Measurements from ENCODE around the gene NECTIN3. TPM values are rescaled to one million over a fixed set of nuclear protein-coding genes. Genes with fewer than 3 reads are reported as not detected.

NECTIN3 gene
- total RNA-seq, 1 donor from 2014 or later: 22.6 TPM

DNA sequence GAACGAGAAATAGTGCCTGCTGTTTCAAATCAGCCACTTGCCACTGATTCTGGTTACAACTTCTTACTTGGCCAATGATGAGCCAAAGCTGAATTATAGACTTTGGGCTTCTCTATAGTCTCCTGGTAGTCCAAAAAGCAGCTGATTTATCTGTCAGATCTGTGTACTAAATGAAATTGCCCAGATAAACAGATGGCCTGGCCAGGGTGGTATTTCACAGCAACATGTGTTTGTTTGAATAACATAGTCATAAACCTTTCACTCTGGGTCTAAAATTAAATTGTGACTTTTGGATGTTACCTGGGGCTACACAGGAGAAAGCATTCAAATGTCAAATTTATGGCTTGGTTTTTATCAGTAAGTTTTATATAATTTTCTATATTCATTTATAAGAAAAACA is 147.0 kb downstream of the NECTIN3 start:
- no peak for DNase-seq
- Mint-ChIP-seq H3K27me3 (ENCODE audit: unreplicated experiment) (no peaks in the 10 kb centered on the region), H3K4me3 (ENCODE audit: unreplicated experiment) (no peak overlapping the region), H3K9me3 (ENCODE audit: unreplicated experiment) (no peaks in the 10 kb centered on the region), H3K36me3 (ENCODE audit: unreplicated experiment) (no peaks in the 10 kb centered on the region), H3K27ac (ENCODE audit: unreplicated experiment) (no peak overlapping the region), H3K4me1 (ENCODE audit: low read depth, unreplicated experiment) (no peaks in the 10 kb centered on the region)
- TF ChIP-seq, protein P1, sequence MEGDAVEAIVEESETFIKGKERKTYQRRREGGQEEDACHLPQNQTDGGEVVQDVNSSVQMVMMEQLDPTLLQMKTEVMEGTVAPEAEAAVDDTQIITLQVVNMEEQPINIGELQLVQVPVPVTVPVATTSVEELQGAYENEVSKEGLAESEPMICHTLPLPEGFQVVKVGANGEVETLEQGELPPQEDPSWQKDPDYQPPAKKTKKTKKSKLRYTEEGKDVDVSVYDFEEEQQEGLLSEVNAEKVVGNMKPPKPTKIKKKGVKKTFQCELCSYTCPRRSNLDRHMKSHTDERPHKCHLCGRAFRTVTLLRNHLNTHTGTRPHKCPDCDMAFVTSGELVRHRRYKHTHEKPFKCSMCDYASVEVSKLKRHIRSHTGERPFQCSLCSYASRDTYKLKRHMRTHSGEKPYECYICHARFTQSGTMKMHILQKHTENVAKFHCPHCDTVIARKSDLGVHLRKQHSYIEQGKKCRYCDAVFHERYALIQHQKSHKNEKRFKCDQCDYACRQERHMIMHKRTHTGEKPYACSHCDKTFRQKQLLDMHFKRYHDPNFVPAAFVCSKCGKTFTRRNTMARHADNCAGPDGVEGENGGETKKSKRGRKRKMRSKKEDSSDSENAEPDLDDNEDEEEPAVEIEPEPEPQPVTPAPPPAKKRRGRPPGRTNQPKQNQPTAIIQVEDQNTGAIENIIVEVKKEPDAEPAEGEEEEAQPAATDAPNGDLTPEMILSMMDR (IDR thresholded peaks at IDR 0.05; ENCODE audit: partially characterized antibody, unreplicated experiment): no peak

DNA sequence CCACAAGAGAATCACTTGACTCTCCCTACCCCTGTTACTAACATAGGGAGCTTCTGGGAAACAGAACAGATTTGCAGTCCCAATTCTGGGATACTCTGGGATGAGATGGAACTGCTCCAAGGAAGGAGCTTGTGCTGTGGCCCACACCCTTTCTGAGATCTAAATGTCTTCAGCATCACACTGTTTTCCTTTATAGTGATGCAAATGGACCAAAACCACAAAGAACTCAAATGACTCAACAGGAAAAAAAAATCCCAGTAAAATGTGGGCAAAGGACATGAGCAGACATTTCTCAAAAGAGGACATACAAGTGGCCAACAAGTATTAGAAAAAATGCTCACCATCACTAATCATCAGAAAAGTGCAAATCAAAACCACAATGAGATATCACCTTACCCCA is 155.6 kb downstream of the NECTIN3 start:
- no peaks in the 10 kb centered on the region for H3K27me3 Mint-ChIP-seq (ENCODE audit: unreplicated experiment)
- no peaks in the 10 kb centered on the region for H3K4me1 Mint-ChIP-seq (ENCODE audit: low read depth, unreplicated experiment)
- H3K9me3 Mint-ChIP-seq (ENCODE audit: unreplicated experiment): no peaks in the 10 kb centered on the region
- no peak for DNase-seq
- no peak overlapping the region for H3K27ac Mint-ChIP-seq (ENCODE audit: unreplicated experiment)
- TF ChIP-seq, protein P1 (IDR thresholded peaks at IDR 0.05; ENCODE audit: partially characterized antibody, unreplicated experiment): no peak
- H3K36me3 Mint-ChIP-seq (ENCODE audit: unreplicated experiment): no peaks in the 10 kb centered on the region
- H3K4me3 Mint-ChIP-seq (ENCODE audit: unreplicated experiment): no peak overlapping the region

GRCh38 chr3:111229301-111229700 is 157.7 kb downstream of the NECTIN3 start:
- H3K4me3 Mint-ChIP-seq (ENCODE audit: unreplicated experiment): no peak overlapping the region
- H3K4me1 Mint-ChIP-seq (ENCODE audit: low read depth, unreplicated experiment): no peaks in the 10 kb centered on the region
- TF ChIP-seq, protein P1 (IDR thresholded peaks at IDR 0.05; ENCODE audit: partially characterized antibody, unreplicated experiment): no peak
- DNase-seq: no peak
- no peak overlapping the region for H3K27ac Mint-ChIP-seq (ENCODE audit: unreplicated experiment)
- H3K27me3 Mint-ChIP-seq (ENCODE audit: unreplicated experiment): no peaks in the 10 kb centered on the region
- H3K9me3 Mint-ChIP-seq (ENCODE audit: unreplicated experiment): no peaks in the 10 kb centered on the region
- no peaks in the 10 kb centered on the region for H3K36me3 Mint-ChIP-seq (ENCODE audit: unreplicated experiment)

GRCh38 chr3:111236836-111237713 is 165.5 kb downstream of the NECTIN3 start:
- H3K4me1 Mint-ChIP-seq (ENCODE audit: low read depth, unreplicated experiment): no peaks in the 10 kb centered on the region
- no peak for DNase-seq
- H3K4me3 Mint-ChIP-seq (ENCODE audit: unreplicated experiment): no peak overlapping the region

DNA sequence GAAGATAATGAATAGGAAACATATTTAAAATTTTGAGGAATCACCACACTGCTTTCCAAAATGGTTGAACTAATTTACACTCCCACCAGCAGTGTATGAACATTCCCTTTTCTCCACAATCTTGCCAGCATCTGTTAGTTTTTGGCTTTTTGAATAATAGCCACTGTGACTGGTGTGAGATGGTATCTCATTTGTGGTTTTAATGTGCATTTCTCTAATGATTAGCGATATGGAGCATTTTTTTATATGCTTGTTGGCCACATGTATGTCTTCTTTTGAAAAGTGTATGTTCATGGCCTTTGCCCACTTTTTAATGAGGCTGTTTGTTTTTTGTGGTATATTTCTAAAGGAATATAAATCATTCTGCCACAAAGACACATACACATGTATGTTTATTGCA is 166.3 kb downstream of the NECTIN3 start:
- Mint-ChIP-seq H3K4me3 (ENCODE audit: unreplicated experiment) (no peak overlapping the region), H3K27ac (ENCODE audit: unreplicated experiment) (no peak overlapping the region), H3K27me3 (ENCODE audit: unreplicated experiment) (no peaks in the 10 kb centered on the region), H3K4me1 (ENCODE audit: low read depth, unreplicated experiment) (no peaks in the 10 kb centered on the region), H3K9me3 (ENCODE audit: unreplicated experiment) (no peaks in the 10 kb centered on the region), H3K36me3 (ENCODE audit: unreplicated experiment) (no peaks in the 10 kb centered on the region)
- DNase-seq: no peak
- TF ChIP-seq, protein P1 (IDR thresholded peaks at IDR 0.05; ENCODE audit: partially characterized antibody, unreplicated experiment): no peak

More at GRCh38 chr3:111236836-111237713, 165.5 kb downstream of the NECTIN3 start:
- no peak overlapping the region for H3K27ac Mint-ChIP-seq (ENCODE audit: unreplicated experiment)
- no peaks in the 10 kb centered on the region for H3K36me3 Mint-ChIP-seq (ENCODE audit: unreplicated experiment)
- no peaks in the 10 kb centered on the region for H3K27me3 Mint-ChIP-seq (ENCODE audit: unreplicated experiment)
- TF ChIP-seq, protein P1 (IDR thresholded peaks at IDR 0.05; ENCODE audit: partially characterized antibody, unreplicated experiment): no peak
- H3K9me3 Mint-ChIP-seq (ENCODE audit: unreplicated experiment): no peaks in the 10 kb centered on the region
